HepG2 (cell line): ENCODE measurements around the gene FANK1.
"Not testable (repeated sequence)": the region's sequence is repeated elsewhere in the genome, so short reads cannot be mapped to it uniquely, and the experiment has no call there.

Experiments used
- TF ChIP-seq, protein P1 (sequence below): sonication (generic); formaldehyde crosslinking; conservative IDR thresholded peaks from 2 replicates; pipeline ENCODE4 v1.4.0; 2020; ENCODE audit warnings: missing genetic modification reagents
- TF ChIP-seq, protein P2 (sequence below): sonication (generic); formaldehyde crosslinking; IDR thresholded peaks from 2 replicates; pipeline ENCODE4 v1.4.0; 2020; ENCODE audit warnings: mild to moderate bottlenecking, low read depth, missing genetic modification reagents

- TF ChIP-seq, protein P1, sequence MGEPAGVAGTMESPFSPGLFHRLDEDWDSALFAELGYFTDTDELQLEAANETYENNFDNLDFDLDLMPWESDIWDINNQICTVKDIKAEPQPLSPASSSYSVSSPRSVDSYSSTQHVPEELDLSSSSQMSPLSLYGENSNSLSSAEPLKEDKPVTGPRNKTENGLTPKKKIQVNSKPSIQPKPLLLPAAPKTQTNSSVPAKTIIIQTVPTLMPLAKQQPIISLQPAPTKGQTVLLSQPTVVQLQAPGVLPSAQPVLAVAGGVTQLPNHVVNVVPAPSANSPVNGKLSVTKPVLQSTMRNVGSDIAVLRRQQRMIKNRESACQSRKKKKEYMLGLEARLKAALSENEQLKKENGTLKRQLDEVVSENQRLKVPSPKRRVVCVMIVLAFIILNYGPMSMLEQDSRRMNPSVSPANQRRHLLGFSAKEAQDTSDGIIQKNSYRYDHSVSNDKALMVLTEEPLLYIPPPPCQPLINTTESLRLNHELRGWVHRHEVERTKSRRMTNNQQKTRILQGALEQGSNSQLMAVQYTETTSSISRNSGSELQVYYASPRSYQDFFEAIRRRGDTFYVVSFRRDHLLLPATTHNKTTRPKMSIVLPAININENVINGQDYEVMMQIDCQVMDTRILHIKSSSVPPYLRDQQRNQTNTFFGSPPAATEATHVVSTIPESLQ, result not testable (repeated sequence)
- TF ChIP-seq, protein P2, sequence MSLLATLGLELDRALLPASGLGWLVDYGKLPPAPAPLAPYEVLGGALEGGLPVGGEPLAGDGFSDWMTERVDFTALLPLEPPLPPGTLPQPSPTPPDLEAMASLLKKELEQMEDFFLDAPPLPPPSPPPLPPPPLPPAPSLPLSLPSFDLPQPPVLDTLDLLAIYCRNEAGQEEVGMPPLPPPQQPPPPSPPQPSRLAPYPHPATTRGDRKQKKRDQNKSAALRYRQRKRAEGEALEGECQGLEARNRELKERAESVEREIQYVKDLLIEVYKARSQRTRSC (CRISPR knock-in tag), result not testable (repeated sequence)
Observed at GRCh38 chr10:125894176-125894575, 2.2 kb upstream of the FANK1 start.
